A549 (cell line): ENCODE data around the gene TTC7B. TPM values are rescaled to one million over a fixed set of nuclear protein-coding genes. Genes with fewer than 3 reads are reported as not detected.

Experiments
- ATAC-seq, 2 experiments: fragments of 200-7000 bp in 1 of 2; fragments of >200 bp in 1 of 2; cut with Nextera tagmentation in 1 of 2; cut with Tn5 transposase in 1 of 2; 3 replicates each; pipeline versions ENCODE4 v1.8.0 to v1.9.1; 2018 to 2020; ENCODE audit warnings: mild to moderate bottlenecking in 1 of 2, moderate library complexity in 1 of 2
- CTCF ChIA-PET: fragments of 300-600 bp; sonication (Branson Sonifier 250); formaldehyde crosslinking; extraction: SDS; loops from one replicate; lab custom pipeline; 2021; ENCODE audit warnings: antibody characterized with exemption, inconsistent platforms; lab: Yijun Ruan, JAX
- POLR2A ChIA-PET: fragments of 350-600 bp; formaldehyde crosslinking; extraction: SDS; loops from one replicate; lab custom pipeline; 2021; ENCODE audit warnings: antibody characterized with exemption, inconsistent platforms; lab: Yijun Ruan, JAX
- DNase-seq, 2 experiments: peaks; one replicate each; pipeline versions ENCODE4 v3.0.0 to v3.0.0-alpha.2; 2011 to 2016; ENCODE audit warnings: low read depth in 1 of 2, low spot score in 1 of 2
- FAIRE-seq: peaks from 2 replicates; lab custom pipeline; 2011; peaks lifted over from hg19 to GRCh38; lab: Jason Lieb, UNC
- H3K27ac ChIP-seq, 2 experiments: fragments of >200 bp; sonication (Bioruptor Twin); formaldehyde crosslinking; 3 replicates each; pipeline ENCODE4 v1.5.1; 2016 to 2017
- H3K4me1 ChIP-seq: fragments of >200 bp; sonication (Bioruptor Twin); formaldehyde crosslinking; 3 replicates; pipeline ENCODE4 v1.6.1; 2016
- H3K4me2 ChIP-seq: fragments of >200 bp; sonication (Bioruptor Twin); formaldehyde crosslinking; 3 replicates; pipeline ENCODE4 v1.6.1; 2016
- H3K4me3 ChIP-seq: fragments of >200 bp; sonication (Bioruptor Twin); formaldehyde crosslinking; 3 replicates; pipeline ENCODE4 v1.5.1; 2016
- H3K9me3 ChIP-seq: fragments of >200 bp; sonication (Bioruptor Twin); formaldehyde crosslinking; 3 replicates; pipeline ENCODE4 v1.6.1; 2016
- ATOH8 ChIP-seq: fragments of 250-450 bp; sonication (Bioruptor Pico); IDR thresholded peaks from 2 replicates; pipeline ENCODE4 v1.5.0; 2020; ENCODE audit warnings: low read depth, mild to moderate bottlenecking, moderate library complexity
- BCL3 ChIP-seq: fragments of >200 bp; sonication (Bioruptor Twin); formaldehyde crosslinking; IDR thresholded peaks from 3 replicates; pipeline ENCODE4 v1.6.1; 2016
- BHLHE40 ChIP-seq: IDR thresholded peaks from 2 replicates; pipeline ENCODE4 v1.6.1; 2012; ENCODE audit warnings: low read depth, low read length, inconsistent platforms
- CEBPB ChIP-seq, 2 experiments: fragments of >200 bp in 1 of 2; sonication (Bioruptor Twin) in 1 of 2; formaldehyde crosslinking in 1 of 2; IDR thresholded peaks; 2 replicates each; pipeline ENCODE4 v1.6.1; 2012 to 2016
- EHF ChIP-seq: fragments of 250-450 bp; sonication (Bioruptor Pico); IDR thresholded peaks from 2 replicates; pipeline ENCODE4 v1.5.0; 2020; ENCODE audit warnings: mild to moderate bottlenecking
- EHMT2 ChIP-seq: fragments of 200-600 bp; sonication (generic); IDR thresholded peaks from 2 replicates; pipeline ENCODE4 v1.6.1; 2016; ENCODE audit warnings: antibody characterized with exemption, low read depth, mild to moderate bottlenecking, moderate library complexity
- ESRRA ChIP-seq: fragments of 150-350 bp; IDR thresholded peaks from 2 replicates; pipeline ENCODE4 v1.6.1; 2014; ENCODE audit warnings: mild to moderate bottlenecking, low read length, borderline replicate concordance
- FOSL2 ChIP-seq, 2 experiments: fragments of 450-650 bp in 1 of 2; fragments of >200 bp in 1 of 2; sonication (Bioruptor Twin) in 1 of 2; formaldehyde crosslinking; IDR thresholded peaks; 2 replicates each; pipeline versions ENCODE4 v1.5.0 to v1.6.1; 2016 to 2020; ENCODE audit warnings: mild to moderate bottlenecking in 1 of 2, moderate library complexity in 1 of 2
- GATA3 ChIP-seq: IDR thresholded peaks from 2 replicates; pipeline ENCODE4 v1.6.1; 2012; ENCODE audit warnings: borderline replicate concordance
- HEYL ChIP-seq: fragments of 250-450 bp; sonication (Bioruptor Pico); IDR thresholded peaks from 2 replicates; pipeline ENCODE4 v1.8.0; 2021; ENCODE audit warnings: mild to moderate bottlenecking, moderate library complexity
- HMGXB4 ChIP-seq: fragments of 250-450 bp; sonication (Bioruptor Pico); IDR thresholded peaks from 2 replicates; pipeline ENCODE4 v1.5.0; 2021; ENCODE audit warnings: mild to moderate bottlenecking, moderate library complexity, borderline replicate concordance
- HOXB5 ChIP-seq: fragments of 250-450 bp; sonication (Bioruptor Pico); IDR thresholded peaks from 2 replicates; pipeline ENCODE4 v1.5.0; 2020; ENCODE audit warnings: mild to moderate bottlenecking, moderate library complexity
- JUNB ChIP-seq: fragments of >200 bp; sonication (Bioruptor Twin); formaldehyde crosslinking; IDR thresholded peaks from 2 replicates; pipeline ENCODE4 v1.6.1; 2016
- MAFK ChIP-seq: fragments of 450-650 bp; IDR thresholded peaks from 2 replicates; pipeline ENCODE4 v1.6.1; 2014; ENCODE audit not compliant: partially characterized antibody
- NFE2L2 ChIP-seq: fragments of 150-350 bp; conservative IDR thresholded peaks from 2 replicates; pipeline ENCODE4 v1.6.1; 2014; ENCODE audit warnings: low read length
- NPAS2 ChIP-seq: fragments of 250-450 bp; sonication (Bioruptor Pico); IDR thresholded peaks from 2 replicates; pipeline ENCODE4 v1.8.0; 2022; ENCODE audit warnings: mild to moderate bottlenecking, moderate library complexity, borderline replicate concordance
- NR3C1 ChIP-seq: fragments of >200 bp; sonication (Bioruptor Twin); formaldehyde crosslinking; IDR thresholded peaks from 3 replicates; pipeline ENCODE4 v1.6.1; 2017
- PHF8 ChIP-seq: fragments of 200-600 bp; sonication (generic); IDR thresholded peaks from 2 replicates; pipeline ENCODE4 v1.6.1; 2016; ENCODE audit warnings: low read depth, mild to moderate bottlenecking, antibody characterized with exemption, moderate library complexity, borderline replicate concordance
- POLR2A ChIP-seq: IDR thresholded peaks from 2 replicates; pipeline ENCODE4 v1.6.1; 2012; ENCODE audit warnings: mild to moderate bottlenecking, low read length
- POLR2AphosphoS2 ChIP-seq: conservative IDR thresholded peaks from 2 replicates; pipeline ENCODE4 v1.6.1; 2012; ENCODE audit warnings: low read length, improper control_type of control experiment, inconsistent platforms
- RAD21 ChIP-seq, 2 experiments: fragments of >200 bp in 1 of 2; sonication (Bioruptor Twin) in 1 of 2; formaldehyde crosslinking in 1 of 2; IDR thresholded peaks in 1 of 2; conservative IDR thresholded peaks in 1 of 2; 2 replicates in 1 of 2; 3 replicates in 1 of 2; pipeline ENCODE4 v1.6.1; 2012 to 2018; ENCODE audit warnings: inconsistent platforms in 1 of 2
- RFX5 ChIP-seq: fragments of 450-650 bp; IDR thresholded peaks from 2 replicates; pipeline ENCODE4 v1.7.1; 2014; ENCODE audit warnings: antibody characterized with exemption, mild to moderate bottlenecking, moderate library complexity
- SMC3 ChIP-seq: fragments of >200 bp; sonication (Bioruptor Twin); formaldehyde crosslinking; IDR thresholded peaks from 3 replicates; pipeline ENCODE4 v1.6.1; 2018; ENCODE audit warnings: inconsistent platforms
- ZC3H11A ChIP-seq: fragments of 450-650 bp; IDR thresholded peaks from 2 replicates; pipeline ENCODE4 v1.6.1; 2014; ENCODE audit warnings: antibody characterized with exemption, mild to moderate bottlenecking
- ZNF302 ChIP-seq: fragments of 250-450 bp; sonication (Bioruptor Pico); IDR thresholded peaks from 2 replicates; pipeline ENCODE4 v1.9.0; 2021; ENCODE audit warnings: inconsistent platforms, mild to moderate bottlenecking, moderate library complexity
- WGBS: methylation state at CpG from one replicate; pipeline ENCODE4 v1.1.6; 2017; ENCODE audit errors: missing lambda C conversion rate; 5-methylcytosine and 5-hydroxymethylcytosine counted together
- polyA plus RNA-seq, 4 experiments: library from polyadenylated mRNA; depleted of rRNA in 3 of 4; stranded (reverse); fragments of >200 nt; fragmentation: RNase III in 1 of 4; extraction: RNeasy Plus Mini Kit Qiagen cat#74134 plus additional on column Dnase treatment in 1 of 4; gene quantifications; 2 replicates in 3 of 4; 3 replicates in 1 of 4; pipeline ENCODE4 v1.2.3, GENCODE V29; 2011 to 2017

Gene TTC7B
- polyA plus RNA-seq, 2 of the 4 experiments (the other 2 are of a cell fraction) = 16.6 to 28.0 TPM

GRCh38 chr14:90600619-90601018 is 215.6 kb downstream of the TTC7B start:
- Histone ChIP-seq H3K4me2 (no peak overlapping the region), H3K9me3 (no peaks in the 10 kb centered on the region), H3K4me3 (no peak overlapping the region), H3K4me1 (peaks cover 11% of the 10 kb centered on the region), H3K27ac (peak overlapping the region in 1 of 2 experiments; percentile 72; a peak in 2 of 6 replicates)
- no peak for FAIRE-seq
- CTCF ChIA-PET = interaction anchor here (0.6 to 1.5 kb wide), 3 partner anchors 96 to 291 kb away, joined by 3 to 6 read pairs (median 3); no protein-coding TSS in a partner anchor
- ATAC-seq = no peak
- POLR2A ChIA-PET = no interaction called here
- TF ChIP-seq HEYL (CRISPR knock-in tag) = no peak
- no peak for TF ChIP-seq PHF8
- no peak for TF ChIP-seq HOXB5 (CRISPR knock-in tag)
- no peak for TF ChIP-seq BHLHE40
- TF ChIP-seq POLR2A = no peak
- no peak for TF ChIP-seq HMGXB4 (CRISPR knock-in tag)
- TF ChIP-seq EHMT2 = no peak
- no peak for DNase-seq
- WGBS = 97% methylated on average over 12 of the region's 12 CpGs

- Histone ChIP-seq H3K4me1 (peaks cover 11% of the 10 kb centered on the region), H3K4me3 (no peak overlapping the region), H3K27ac (peak overlapping the region; percentile 43 to 72), H3K9me3 (no peaks in the 10 kb centered on the region), H3K4me2 (peak overlapping the region; percentile 19; the same call in 2 of the 3 replicates)
- TF ChIP-seq POLR2A (no peak), NFE2L2 (0 out of 2 replicates have a peak, but pooled peaks have one; percentile 15), MAFK (peak; percentile 84), RAD21 (conservative IDR thresholded peaks at IDR 0.05 in 1 of 2, IDR thresholded peaks at IDR 0.05 in 1 of 2) (peak in 1 of 2 experiments; percentile 28; a peak in 1 of 5 replicates), POLR2AphosphoS2 (no peak), SMC3 (0 out of 3 replicates have a peak, but pooled peaks have one; percentile 21)
- FAIRE-seq = no peak
- POLR2A ChIA-PET = no interaction called here
- ATAC-seq = peak; percentile 54 to 67; a peak in 4 of 6 replicates
- WGBS = 87% methylated on average over 12 of the region's 12 CpGs
- CTCF ChIA-PET = interaction anchor here (0.6 to 1.6 kb wide), 4 partner anchors 42 to 214 kb away, joined by 3 to 6 read pairs (median 4); no protein-coding TSS in a partner anchor
- DNase-seq = peak in 1 of 2 experiments; percentile 35
Observed at GRCh38 chr14:90599748-90600507, 216.3 kb downstream of the TTC7B start.

GRCh38 chr14:90599339-90599738 is 216.9 kb downstream of the TTC7B start:
- WGBS = 81% methylated on average over 11 of the region's 11 CpGs
- no peak for FAIRE-seq
- Histone ChIP-seq H3K4me1 (peaks cover 11% of the 10 kb centered on the region), H3K4me3 (no peak overlapping the region), H3K27ac (peak overlapping the region; percentile 43 to 72), H3K4me2 (peak overlapping the region; percentile 19; the same call in 2 of the 3 replicates), H3K9me3 (no peaks in the 10 kb centered on the region)
- no peak for ATAC-seq
- no peak for DNase-seq
- POLR2A ChIA-PET = no interaction called here
- CTCF ChIA-PET = interaction anchor here (0.8 to 1.6 kb wide), 3 partner anchors 43 to 688 kb away, joined by 3 to 6 read pairs (median 4); no protein-coding TSS in a partner anchor
- TF ChIP-seq RAD21 (conservative IDR thresholded peaks at IDR 0.05 in 1 of 2, IDR thresholded peaks at IDR 0.05 in 1 of 2) = no peak
- no peak for TF ChIP-seq RFX5
- no peak for TF ChIP-seq ESRRA
- TF ChIP-seq JUNB = no peak
- no peak for TF ChIP-seq EHMT2
- TF ChIP-seq CEBPB (IDR thresholded peaks at IDR 0.05) = no peak
- TF ChIP-seq ZC3H11A = no peak
- TF ChIP-seq SMC3 = no peak
- no peak for TF ChIP-seq FOSL2 (IDR thresholded peaks at IDR 0.05)
- no peak for TF ChIP-seq FOSL2 (CRISPR knock-in tag; IDR thresholded peaks at IDR 0.05)
- no peak for TF ChIP-seq NR3C1
- TF ChIP-seq ZNF302 (CRISPR knock-in tag) = no peak
- no peak for TF ChIP-seq NPAS2 (CRISPR knock-in tag)
- TF ChIP-seq EHF (CRISPR knock-in tag) = no peak
- no peak for TF ChIP-seq GATA3
- no peak for TF ChIP-seq NFE2L2
- no peak for TF ChIP-seq BCL3
- TF ChIP-seq ATOH8 (CRISPR knock-in tag) = no peak
